Measurements from ENCODE around the gene PM20D1. TPM values are rescaled to one million over a fixed set of nuclear protein-coding genes. Genes with fewer than 3 reads are reported as not detected.

The PM20D1 gene
- total RNA-seq, 1 donor from 2014 or later, result 1.7 TPM

DNA sequence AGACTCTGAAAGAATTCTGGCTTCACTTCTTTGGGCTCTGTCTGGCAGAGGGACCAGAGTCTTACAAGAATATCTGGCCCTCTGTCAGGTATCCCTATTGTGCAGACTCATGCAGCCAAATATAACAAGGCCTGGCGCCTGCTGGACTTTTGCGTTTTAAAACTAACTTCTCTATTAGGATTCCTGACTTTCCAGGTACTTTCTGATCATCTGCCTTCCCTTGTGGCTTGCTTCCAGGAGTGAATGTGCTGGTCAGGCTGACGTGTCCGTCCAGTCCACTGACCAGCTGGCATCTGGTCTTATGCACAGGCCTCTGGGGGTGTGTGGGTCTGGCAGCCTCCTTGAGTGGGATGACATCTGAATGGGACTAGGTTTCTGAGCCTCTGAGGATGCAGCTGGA, 66.0 kb downstream of the PM20D1 start:
- intact Hi-C loops (cut with DNase I), result no loop called here
- no peak for DNase-seq (ENCODE audit: low spot score)

DNA sequence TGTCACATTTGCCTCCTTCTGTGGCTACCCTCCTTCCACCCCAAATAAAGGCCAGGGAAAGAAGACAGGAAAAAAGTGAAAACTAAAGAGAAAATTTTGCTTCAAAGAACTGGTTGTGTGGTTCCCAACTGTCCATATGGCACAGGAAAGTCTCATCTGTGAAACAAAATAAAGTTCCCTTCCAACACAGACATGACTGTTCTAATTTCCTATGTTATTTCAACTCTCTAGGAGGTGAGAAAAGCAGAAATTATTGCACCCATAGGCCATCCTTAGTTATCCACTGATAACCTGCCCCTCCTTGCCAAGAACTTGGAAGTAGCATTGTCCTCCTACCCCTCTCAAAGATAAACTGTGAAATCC, 66.5 kb downstream of the PM20D1 start:
- DNase-seq (ENCODE audit: low spot score), result no peak
- intact Hi-C loops (cut with DNase I), result no loop called here

DNA sequence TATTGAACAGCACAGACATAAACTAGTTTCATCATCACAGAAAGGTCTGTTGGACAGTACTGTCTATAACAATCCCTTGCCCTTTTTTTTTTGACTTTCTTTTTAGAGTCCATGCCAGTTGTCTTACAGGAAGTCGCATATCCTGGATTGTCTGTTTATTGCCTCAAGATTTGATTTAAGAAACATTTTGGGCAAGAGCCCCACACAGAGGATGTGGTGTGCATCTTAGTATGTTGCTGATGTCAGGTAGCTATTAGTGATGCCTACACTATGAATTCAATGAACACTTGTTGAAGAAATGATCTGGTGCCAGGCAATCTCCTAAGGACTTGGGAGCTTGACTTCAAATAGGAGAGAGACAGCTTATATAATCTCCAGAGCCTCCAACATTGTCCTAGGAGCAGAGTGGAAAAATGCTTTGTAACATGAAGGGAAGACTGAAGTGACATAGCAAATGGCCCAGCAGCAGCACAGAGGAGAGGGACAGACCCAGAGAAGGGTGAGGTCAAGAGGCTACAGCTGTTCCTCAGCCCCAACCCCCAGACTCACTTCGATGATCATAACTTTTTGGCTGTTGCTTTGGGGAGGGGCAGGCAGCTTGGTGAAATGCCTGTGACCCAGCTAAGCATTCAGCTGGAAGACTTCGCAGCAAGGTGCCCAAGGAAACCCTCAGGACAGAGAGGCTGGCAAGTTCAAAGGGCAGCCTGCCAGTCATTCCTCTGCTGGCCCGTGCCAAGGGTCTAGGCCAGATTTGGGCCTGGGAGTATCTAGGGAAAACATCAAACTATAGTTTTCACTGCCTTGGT, 67.1 kb downstream of the PM20D1 start:
- intact Hi-C loops (cut with DNase I), result no loop called here
- no peak for DNase-seq (ENCODE audit: low spot score)

DNA sequence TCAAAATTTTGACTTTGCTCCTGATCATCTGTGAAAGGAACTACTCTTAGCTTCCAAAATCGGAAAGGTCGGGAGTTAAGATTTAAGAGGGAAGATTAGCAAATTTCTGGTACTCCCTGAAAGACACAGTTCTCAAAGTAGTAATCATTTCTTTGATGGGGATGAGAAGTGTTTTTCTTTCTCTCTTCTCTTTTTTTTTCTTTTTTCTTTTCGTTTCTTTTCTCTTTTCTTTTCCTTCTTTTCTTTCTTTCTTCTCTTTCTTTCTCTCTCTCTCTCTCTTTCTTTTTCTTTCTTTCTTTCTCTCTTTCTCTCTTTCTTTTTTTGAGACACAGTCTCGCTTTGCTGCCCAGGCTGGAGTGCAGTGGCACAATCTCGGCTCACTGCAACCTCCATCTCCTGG, 69.6 kb downstream of the PM20D1 start:
- no peak for DNase-seq (ENCODE audit: low spot score)
- intact Hi-C loops (cut with DNase I), result no loop called here

Other genes with a start within 250 kb of the PM20D1 start
- gene ELK4, start 218.1 kb downstream of the PM20D1 start, total RNA-seq, result 42.3 TPM
- gene SLC45A3, start 169.6 kb downstream of the PM20D1 start, total RNA-seq, result 1.8 TPM
- 213 TPM for gene NUCKS1, start 100.0 kb downstream of the PM20D1 start, total RNA-seq
- gene RAB29, start 74.7 kb downstream of the PM20D1 start, total RNA-seq, result 21.3 TPM
- 238 TPM for gene SLC41A1, start 36.9 kb downstream of the PM20D1 start, total RNA-seq
- 9.8 TPM for gene SLC26A9, start 93.3 kb upstream of the PM20D1 start, total RNA-seq
- 2.1 TPM for gene RAB7B, start 153.3 kb upstream of the PM20D1 start, total RNA-seq
- not detected for gene CTSE, start 173.8 kb upstream of the PM20D1 start, total RNA-seq
- 0.24 TPM for gene RHEX, start 203.0 kb upstream of the PM20D1 start, total RNA-seq

Data from cardiac septum (tissue), 1 donor.